HG02642 (cell line): ENCODE data around the gene GALNT7.
A peak's percentile ranks its signal among the peaks of the same experiment; 100 is the strongest.
"Not testable (repeated sequence)": the region's sequence is repeated elsewhere in the genome, so short reads cannot be mapped to it uniquely, and the experiment has no call there.

Experiments
- ATAC-seq: cut with Tn5 transposase; IDR thresholded peaks from one replicate; pipeline ENCODE4 v1.9.1; 2021; ENCODE audit warnings: mild to moderate bottlenecking; ENCODE audit not compliant: unreplicated experiment, poor library complexity

GALNT7 gene

DNA sequence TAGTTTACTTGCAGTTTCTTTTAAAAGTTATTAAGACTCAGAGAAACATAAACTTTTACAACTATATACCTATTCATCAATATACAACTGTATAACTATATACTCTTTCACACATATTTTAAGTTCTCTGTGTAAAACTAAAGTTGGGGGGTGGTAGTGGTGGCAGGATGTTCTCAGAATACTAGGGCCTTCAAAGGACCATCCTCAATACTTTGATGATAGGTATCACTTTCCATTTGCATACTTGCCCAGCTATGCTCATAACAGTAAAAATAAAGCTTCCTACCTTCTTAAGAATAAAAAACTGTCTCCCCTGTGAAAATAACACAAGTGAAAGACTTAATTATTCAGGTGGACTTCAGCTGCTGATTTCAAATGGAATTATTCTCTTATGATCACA, 2.9 kb upstream of the GALNT7 start:
- no peak for ATAC-seq

DNA sequence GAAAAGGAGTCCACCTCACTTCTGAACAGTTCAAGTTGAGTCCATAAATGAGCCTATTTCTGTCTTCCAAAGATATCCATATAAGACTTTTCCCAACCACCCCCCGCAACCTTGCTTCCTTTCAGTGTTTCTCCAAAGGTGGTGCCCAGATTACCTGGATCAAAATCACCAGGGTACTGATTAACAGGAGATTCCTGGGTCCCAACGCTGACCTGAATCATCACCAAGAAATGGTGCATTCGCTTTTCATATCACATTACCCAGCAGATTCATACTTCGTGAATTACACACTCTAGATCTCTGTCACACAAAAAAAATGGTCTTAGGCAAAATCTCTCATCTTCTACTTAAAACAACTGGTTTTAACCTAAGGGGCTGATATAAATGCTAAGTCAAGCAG, 2.1 kb upstream of the GALNT7 start:
- no peak for ATAC-seq

DNA sequence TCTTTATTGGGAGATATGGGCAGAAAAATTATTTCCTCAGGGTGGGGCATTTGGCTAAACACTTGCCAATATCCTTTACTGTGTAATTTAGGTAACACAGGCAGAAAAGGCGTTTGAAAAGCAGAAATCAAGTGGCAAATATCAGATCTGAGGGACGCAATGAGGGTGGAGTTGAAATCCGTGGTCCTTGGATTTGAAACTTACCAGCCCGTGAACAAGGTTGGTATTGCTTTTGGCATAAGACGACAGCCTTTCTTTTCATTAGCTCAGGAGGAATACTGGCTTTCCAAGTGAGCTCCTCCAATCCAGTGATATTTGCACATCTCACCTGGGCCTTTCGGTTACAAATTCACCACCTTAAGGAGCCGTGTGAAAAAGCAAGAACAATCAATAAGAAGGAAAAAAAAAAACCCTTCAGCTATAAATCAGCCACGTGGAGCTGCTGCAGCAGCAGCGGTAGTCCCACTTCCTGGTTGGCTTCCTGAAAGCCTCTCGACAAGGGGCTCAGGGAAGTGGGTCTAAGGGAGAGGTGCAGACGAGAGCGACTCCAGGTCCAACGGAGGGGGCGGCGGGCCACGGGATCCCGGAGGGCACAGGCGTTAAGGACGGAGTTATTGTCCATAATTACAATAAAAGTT, 734 bp upstream of the GALNT7 start:
- ATAC-seq: peak; percentile 16

DNA sequence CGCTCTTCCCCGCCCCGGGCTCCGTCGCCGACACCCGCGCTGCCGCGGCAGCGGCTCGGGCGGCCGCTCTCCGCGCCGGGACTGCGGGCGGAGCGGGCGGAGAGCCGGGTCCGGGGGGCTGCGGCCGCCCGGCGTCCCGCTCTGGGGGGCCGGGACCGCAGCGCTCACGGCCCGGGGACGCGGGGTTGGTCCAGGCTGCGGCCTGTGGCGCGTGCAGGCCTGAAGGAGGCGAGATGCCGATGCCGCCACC, 492 bp downstream of the GALNT7 start:
- ATAC-seq: no peak

DNA sequence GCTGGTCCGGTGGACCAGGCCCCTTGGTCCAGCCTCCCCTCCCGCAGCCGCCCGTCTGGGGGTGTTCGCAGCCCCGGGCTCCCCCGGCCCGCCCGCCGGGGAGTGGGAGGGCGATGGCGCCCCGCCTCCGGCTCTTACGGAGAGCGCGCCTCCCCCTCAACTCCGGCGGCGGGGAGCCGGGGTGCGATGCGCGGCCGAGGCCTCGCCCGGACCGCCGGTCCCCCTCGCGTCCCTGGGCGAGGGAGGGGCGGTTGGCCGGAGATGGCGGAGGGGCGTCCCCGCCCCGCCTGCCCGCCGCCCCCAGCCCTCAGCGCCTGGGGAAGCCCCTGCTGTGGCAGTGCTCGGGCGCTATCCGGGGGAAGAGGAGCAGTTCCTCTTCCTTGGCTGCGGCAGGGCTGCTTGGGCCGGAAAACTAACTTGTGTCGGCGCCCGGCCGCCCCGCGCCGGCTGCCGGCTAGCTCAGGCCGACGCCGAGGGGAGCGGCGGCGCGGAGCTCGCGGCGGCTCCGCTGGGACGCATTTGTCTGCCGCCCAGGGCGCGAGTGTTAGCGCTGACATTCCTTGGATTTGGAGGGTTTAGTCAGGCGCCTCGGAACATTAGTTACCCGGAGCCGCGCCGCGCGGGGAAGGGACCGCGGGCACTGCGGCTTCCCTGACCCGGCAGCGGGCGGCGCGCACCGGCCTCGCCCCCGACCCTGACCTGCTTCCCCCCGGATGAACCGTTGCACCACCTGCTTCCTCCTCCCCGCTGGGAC, 994 bp downstream of the GALNT7 start:
- ATAC-seq: peak; percentile 72

DNA sequence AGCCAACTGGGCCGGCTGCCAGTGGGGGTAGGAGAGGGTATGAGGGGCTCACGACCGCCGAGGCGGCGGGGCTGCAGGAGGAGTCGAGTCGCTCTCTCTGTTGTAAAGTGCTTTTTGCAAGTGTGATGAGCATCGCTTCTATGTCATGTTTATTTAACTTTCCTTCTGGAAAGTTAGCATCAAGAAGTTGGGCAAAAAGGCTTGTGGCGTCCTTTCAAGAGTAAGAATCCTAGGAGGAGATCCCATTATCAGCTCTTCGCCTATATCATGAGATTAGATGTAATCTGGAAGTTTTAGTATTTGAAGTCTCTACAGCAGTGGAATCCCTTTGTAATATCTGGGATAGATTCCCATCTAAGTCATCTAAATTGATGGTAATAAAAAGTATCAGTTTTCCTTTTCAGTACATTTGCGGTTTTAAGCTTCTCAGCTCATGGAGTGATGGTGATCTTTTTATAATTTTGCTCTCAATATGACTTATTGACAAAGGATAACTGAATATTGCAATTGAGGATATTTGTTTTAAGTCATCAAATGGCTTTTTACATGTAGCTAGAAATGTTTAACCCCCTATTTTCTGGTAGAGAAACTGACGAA, 1.7 kb downstream of the GALNT7 start:
- ATAC-seq: no peak

DNA sequence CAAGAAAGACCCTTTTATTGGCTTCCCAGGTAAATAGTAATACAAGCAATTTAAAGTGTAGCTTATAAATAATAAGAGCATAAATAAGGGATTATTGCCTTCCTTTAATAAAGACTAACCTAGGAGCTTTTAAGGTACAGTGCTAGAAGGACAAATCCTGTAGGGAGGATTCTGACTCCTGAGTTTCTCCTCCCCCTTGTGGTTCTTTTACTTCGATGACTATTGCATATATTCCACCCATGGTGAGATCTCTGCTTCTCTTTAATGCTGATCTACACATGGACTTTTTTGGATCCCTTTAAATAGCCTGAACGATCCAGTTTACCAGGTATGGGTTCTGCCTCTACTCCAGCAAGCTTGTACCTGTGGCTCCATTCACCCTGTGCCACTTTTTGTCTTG, 2.5 kb downstream of the GALNT7 start:
- ATAC-seq: no peak

DNA sequence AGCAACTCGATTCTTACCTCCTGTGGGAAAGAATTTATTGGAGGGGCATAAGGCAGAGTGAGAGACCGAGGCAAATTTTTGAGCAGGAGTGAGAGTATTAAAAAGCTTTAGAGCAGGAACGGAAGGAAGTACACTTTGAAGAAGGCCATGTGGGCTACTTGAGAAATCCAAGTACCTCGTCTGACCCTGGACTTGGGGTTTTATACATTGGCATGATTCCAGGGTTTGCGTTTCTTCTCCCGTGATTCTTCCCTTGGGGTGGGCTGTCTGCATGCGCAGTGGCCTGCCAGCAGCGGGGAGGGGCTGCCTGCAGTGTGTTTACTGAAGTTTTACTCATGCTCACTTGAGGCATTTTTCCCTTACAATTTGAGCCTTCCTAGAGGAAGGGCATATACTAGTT, 3.4 kb downstream of the GALNT7 start:
- ATAC-seq: no peak

DNA sequence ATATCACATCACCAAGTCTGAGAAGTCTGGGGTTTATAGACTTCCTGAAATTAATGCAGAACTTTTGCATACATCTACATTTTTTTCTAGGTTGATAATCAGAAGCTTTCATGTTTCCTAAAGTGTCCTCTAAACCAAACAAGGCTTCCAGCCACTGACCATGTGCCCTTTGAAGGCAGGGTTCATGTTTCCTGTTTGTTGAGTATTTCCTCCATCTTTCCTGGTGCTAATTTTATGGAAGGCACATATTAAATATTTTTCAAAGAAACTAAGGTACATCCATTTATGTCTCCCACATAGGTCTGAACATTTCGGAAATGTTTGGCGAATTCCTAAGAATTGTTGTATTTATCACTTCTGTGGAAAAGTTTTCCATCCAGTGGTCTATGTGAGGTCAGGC, 5.6 kb downstream of the GALNT7 start:
- ATAC-seq: no peak

DNA sequence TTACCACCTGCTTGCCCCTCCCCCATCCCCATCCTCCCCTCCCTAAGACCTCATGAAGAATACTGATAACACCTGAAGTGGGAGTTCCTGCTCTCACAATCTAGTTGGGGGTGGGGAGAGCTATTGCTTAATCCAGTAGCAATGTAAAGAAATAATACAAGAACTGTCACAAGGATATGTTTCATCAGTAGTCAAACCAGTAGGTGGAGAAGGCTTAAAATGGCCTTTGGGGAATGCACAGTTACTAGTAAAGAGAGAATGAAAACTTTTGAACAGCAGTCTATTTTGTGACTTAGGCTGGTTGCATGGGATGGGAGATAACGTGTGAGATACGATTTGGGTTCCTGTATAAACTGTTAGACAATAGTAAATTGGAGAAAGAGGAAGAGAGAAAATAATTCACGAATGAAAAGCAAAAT, 6.0 kb downstream of the GALNT7 start:
- no peak for ATAC-seq

DNA sequence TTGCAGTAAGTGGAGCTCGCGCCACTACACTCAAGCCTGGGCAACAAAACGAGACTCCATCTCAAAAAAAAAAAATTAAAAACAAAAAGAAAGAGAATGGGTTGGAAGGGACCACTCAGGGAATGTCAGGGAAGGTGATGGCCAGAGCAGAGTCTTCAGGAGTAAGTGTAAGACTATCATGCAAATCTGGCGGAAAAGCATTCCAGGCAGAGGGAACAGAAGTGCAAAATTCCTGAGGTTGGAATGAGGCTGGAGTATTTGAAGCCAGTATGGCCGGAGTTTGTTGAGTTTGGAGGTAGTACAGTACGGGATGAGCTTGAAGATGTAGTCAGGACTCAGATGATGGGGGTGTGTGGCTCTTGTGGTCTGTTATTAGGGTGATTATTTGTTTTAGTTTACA, 7.4 kb downstream of the GALNT7 start:
- ATAC-seq: no peak

DNA sequence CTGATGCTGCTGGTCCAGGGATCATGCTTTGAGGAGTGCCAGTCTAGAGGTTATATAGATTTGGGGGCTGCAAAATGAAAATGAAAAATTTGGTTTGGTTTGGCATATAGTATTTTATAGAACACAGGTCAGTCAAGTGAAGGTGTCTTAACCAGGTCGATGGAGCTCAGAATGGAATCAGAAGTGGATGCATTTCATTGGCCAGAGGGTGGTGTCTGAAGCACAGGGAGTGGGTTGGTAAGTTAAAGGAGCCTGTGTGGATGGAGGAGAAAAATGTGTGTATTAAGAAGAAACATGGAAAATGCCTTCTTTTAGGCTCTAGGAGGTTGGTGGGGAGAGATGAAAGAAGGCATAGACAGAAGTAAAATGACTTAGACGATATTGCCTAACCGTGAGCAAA, 8.6 kb downstream of the GALNT7 start:
- ATAC-seq: no peak

DNA sequence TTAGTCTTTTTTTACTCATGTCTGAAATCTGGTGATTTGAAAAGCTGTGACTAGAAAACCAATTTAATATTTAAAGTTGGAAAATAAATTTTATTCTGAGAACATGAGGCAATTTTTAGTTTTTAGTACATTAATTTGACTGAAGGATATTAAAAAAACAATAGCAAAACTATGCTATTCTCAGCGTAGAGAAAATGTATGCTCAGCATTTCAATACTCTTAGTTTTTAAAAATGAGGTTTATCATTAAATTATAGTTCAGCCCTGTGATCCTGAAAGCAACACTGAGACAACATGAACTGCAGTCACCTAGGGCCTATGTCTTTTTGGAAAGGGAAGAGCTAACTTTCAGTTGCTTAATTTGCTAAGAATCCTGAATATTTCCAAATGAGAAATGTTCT, 9.5 kb downstream of the GALNT7 start:
- no peak for ATAC-seq

DNA sequence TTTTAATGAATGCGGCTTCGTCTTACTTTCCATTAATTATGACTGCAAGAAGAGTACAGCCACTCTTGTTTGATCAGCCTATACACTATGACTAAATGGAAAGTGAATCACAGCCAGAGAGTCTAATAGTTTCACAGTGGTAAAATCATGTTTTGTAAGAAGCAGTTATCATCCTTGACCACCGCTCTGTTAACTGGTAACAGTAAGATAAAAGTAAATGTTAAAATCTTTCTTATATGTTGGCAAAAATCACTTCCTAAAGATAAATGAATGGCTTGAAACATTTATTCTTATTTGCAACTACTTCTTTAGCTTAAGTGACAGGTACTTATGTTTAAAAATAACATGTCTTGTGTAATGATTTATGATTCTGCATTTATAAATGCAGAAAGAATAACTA, 13.2 kb downstream of the GALNT7 start:
- peak; percentile 58 for ATAC-seq

DNA sequence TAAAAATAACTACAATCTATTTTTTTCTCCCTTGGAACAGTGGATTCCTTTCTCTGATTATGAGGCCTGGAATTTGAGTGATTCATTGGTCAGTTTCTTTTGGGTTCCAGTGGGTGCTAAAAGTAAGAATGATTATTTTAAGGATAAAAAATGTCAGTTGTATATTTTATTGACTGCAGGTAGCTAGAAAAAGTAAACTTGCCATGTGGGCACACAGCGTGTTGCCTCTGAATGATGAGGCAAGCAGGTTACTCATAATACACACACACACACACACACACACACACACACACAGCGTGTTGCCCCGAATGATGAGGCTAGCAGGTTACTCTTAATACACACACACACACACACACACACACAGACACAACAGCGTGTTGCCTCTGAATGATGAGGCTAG, 13.8 kb downstream of the GALNT7 start:
- ATAC-seq: no peak

DNA sequence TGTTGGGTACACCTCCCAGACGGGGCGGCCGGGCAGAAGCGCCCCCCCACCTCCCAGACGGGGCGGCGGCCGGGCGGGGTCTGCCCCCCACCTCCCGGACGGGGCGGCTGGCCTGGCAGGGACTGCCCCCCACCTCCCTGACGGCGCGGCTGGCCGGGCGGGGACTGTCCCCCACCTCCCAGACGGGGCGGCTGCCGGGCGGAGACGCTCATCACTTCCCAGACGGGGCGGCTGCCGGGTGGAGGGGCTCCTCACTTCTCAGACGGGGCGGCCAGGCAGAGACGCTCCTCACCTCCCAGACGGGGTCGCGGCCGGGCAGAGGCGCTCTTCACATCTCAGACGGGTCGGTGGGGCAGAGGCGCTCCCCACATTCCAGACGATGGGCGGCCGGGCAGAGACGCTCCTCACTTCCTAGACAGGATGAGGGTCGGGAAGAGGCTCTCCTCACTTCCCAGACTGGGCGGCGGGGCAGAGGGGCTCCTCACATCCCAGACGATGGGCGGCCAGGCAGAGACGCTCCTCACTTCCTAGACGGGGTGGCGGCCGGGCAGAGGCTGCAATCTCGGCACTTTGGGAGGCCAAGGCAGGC, 15.1 kb downstream of the GALNT7 start:
- not testable (repeated sequence) for ATAC-seq

DNA sequence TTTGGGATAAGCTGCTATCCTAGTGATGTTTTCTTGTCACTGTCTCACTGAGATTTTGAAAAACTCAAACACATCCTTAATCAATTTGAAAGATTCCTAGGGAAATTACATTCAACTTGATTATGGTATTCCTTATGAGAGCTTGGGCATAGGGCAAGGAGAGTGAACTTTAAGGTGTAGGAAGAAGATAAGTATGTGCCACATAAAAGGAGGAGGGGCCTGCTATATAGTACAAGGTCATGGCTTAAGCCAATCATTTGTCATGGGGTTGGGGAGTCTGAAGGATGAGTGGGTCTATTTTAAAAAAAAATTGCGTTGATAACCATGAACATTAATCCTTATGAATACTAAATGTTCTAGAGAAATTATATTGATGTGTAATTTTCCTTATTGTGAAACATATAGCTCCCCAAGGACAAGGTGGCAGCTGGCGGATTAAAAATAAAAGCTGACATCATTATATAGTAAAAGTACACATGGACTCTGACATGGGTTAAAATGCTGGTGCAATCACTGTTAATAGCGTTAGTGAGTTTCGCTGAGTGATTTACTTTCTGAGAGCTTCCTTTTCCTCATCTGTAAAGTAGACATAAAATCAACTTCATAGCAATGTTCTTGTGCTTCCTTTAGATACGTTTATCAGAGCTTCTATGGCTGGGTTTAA, 17.4 kb downstream of the GALNT7 start:
- no peak for ATAC-seq

DNA sequence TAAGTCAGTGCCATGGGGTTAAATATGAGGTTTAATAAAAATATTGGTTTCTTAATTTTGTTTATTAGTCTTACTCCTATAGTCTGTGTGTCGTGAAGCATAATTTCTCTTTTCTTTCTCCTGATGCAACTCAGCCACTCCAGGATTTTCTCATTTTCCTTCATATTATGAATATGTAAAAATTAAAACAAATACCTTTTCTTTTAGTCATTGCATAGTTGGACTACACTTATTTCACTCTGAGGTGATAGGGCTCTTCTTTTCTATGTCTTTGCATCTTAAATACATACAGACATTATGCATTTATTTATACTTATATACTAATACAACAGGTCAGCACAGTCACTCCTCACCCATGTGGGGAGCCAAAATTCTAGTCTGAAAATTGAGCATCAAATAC, 19.1 kb downstream of the GALNT7 start:
- ATAC-seq: no peak

DNA sequence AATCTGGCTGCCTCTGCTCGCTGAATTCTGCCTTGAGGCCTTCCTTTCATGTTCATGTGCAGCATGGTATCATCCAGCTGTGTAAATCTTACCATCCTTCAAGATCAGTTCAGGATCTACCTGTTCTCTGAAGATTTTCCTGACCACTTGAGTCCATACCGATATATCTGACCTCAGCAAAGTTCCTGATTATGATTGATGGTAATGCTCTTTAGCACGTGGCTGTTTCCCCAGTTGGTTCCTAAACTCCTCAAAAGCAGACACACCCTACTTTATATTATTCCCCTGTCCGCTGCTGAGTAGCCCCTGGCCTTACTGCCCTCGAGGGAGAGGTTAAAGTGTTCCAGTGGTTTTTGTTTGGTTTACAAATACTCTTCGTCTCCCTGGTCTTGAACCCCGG, 20.0 kb downstream of the GALNT7 start:
- ATAC-seq: no peak

DNA sequence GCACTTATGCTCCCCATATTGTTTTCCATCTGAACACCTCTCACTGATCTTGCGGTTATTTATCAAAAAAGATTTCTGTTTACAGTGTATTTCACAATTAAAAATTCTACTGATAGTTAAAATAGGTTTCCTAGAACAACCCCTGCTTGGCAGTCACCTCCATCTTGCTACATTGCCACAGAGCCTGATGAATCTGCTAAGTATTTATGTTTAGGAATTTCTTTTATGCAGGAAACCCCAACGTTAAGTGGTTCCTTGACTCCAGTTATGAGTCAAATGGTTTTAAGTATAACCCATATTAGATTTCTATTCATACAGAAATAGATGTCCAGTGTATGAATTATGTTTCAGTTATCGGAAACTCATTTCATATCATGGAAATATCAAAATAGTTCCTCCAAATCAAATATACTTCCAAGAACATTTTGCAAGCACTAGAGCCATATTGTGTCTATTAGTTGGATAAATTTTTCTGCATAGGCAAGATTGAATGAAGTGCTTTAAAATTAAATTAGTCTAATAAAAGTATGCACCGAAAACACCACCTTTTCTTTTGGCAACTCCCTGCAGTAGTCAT, 20.6 kb downstream of the GALNT7 start:
- ATAC-seq: no peak

DNA sequence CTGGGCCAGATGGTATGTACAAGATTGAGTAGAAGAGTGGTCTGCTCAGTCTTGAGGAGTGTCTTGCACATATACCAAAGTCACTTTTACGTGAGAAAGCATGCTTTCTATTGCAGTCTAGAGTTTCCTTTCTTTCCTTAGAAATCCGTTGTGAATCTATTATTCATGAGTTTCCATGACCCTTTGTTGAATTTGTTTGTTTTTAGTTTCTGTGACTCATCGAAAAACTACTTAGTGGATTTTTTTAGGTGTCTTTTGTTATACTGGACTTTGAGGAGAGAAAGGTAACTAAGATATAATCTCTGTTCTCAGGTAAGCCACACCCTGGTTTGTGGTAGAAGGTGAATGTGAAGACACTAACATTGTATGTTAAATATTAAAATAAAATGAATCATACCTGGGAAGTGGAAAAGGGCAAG, 23.0 kb downstream of the GALNT7 start:
- ATAC-seq: no peak
